H9 (cell line): ENCODE data around the gene EIF2AK2. TPM values are rescaled to one million over a fixed set of nuclear protein-coding genes. Genes with fewer than 3 reads are reported as not detected.

Source experiments
- DNase-seq: peaks from one replicate; pipeline ENCODE4 v3.0.0-alpha.2; 2017
- H2AFZ ChIP-seq: one replicate; pipeline ENCODE4 v1.6.1; 2013; ENCODE audit warnings: mild to moderate bottlenecking, low read length, control low read depth, moderate library complexity
- H2AK5ac ChIP-seq: 2 replicates; pipeline ENCODE4 v1.6.1; 2013; ENCODE audit warnings: low read length, control low read depth, mixed read lengths; ENCODE audit not compliant: insufficient read length
- H2BK120ac ChIP-seq: one replicate; pipeline ENCODE4 v1.6.1; 2013; ENCODE audit warnings: low read depth, mild to moderate bottlenecking, low read length, control low read depth, inconsistent platforms; ENCODE audit not compliant: poor library complexity, severe bottlenecking
- H2BK12ac ChIP-seq: 2 replicates; pipeline ENCODE4 v1.6.1; 2013; ENCODE audit warnings: low read length, control low read depth, mixed read lengths, low read depth; ENCODE audit not compliant: insufficient read length
- H2BK15ac ChIP-seq: 2 replicates; pipeline ENCODE4 v1.6.1; 2013; ENCODE audit warnings: low read depth, low read length, control low read depth
- H2BK20ac ChIP-seq: one replicate; pipeline ENCODE4 v1.6.1; 2013; ENCODE audit warnings: low read depth, mild to moderate bottlenecking, low read length, control low read depth, inconsistent platforms; ENCODE audit not compliant: poor library complexity, severe bottlenecking
- H2BK5ac ChIP-seq: 2 replicates; pipeline ENCODE4 v1.6.1; 2013; ENCODE audit warnings: low read length, control low read depth, mixed read lengths; ENCODE audit not compliant: insufficient read length
- H3K14ac ChIP-seq: 2 replicates; pipeline ENCODE4 v1.6.1; 2013; ENCODE audit warnings: low read length, control low read depth; ENCODE audit not compliant: insufficient read depth
- H3K18ac ChIP-seq: 2 replicates; pipeline ENCODE4 v1.6.1; 2013; ENCODE audit warnings: low read depth, mild to moderate bottlenecking, mixed read lengths, low read length, control low read depth; ENCODE audit not compliant: insufficient read length
- H3K23ac ChIP-seq: 2 replicates; pipeline ENCODE4 v1.6.1; 2013; ENCODE audit warnings: low read length, control low read depth, mixed read lengths, low read depth; ENCODE audit not compliant: insufficient read length
- H3K23me2 ChIP-seq: 2 replicates; pipeline ENCODE4 v1.6.1; 2013; ENCODE audit warnings: low read depth, mild to moderate bottlenecking, mixed read lengths, low read length, control low read depth; ENCODE audit not compliant: insufficient read length, poor library complexity, severe bottlenecking
- H3K27ac ChIP-seq: 2 replicates; pipeline ENCODE4 v1.5.1; 2013; ENCODE audit warnings: low read length, control low read depth, mixed read lengths, low read depth; ENCODE audit not compliant: insufficient read length
- H3K27me3 ChIP-seq: 2 replicates; pipeline ENCODE4 v1.6.1; 2013; ENCODE audit warnings: low read length, control low read depth, inconsistent platforms; ENCODE audit not compliant: insufficient read depth
- H3K4ac ChIP-seq: 2 replicates; pipeline ENCODE4 v1.6.1; 2013; ENCODE audit warnings: low read depth, mild to moderate bottlenecking, control low read depth, inconsistent platforms, low read length, moderate library complexity
- H3K4me1 ChIP-seq: 2 replicates; pipeline ENCODE4 v1.6.1; 2013; ENCODE audit warnings: low read length, control low read depth, inconsistent platforms; ENCODE audit not compliant: insufficient read depth
- H3K4me2 ChIP-seq: 2 replicates; pipeline ENCODE4 v1.6.1; 2013; ENCODE audit warnings: low read length, control low read depth, mixed read lengths; ENCODE audit not compliant: insufficient read length, insufficient read depth
- H3K56ac ChIP-seq: 2 replicates; pipeline ENCODE4 v1.6.1; 2013; ENCODE audit warnings: low read depth, mild to moderate bottlenecking, mixed read lengths, low read length, control low read depth; ENCODE audit not compliant: insufficient read length
- H3K79me1 ChIP-seq: 2 replicates; pipeline ENCODE4 v1.6.1; 2013; ENCODE audit warnings: low read depth, mild to moderate bottlenecking, moderate library complexity, low read length, control low read depth, inconsistent platforms; ENCODE audit not compliant: insufficient read depth, poor library complexity, severe bottlenecking
- H3K79me2 ChIP-seq: 2 replicates; pipeline ENCODE4 v1.6.1; 2013; ENCODE audit warnings: low read length, control low read depth, inconsistent platforms; ENCODE audit not compliant: insufficient read depth
- H3K9ac ChIP-seq: 2 replicates; pipeline ENCODE4 v1.6.1; 2013; ENCODE audit warnings: low read length, control low read depth, mixed read lengths; ENCODE audit not compliant: insufficient read length; ENCODE audit errors: extremely low read depth
- H3K9me3 ChIP-seq: one replicate; pipeline ENCODE4 v1.6.1; 2013; ENCODE audit warnings: low read depth, low read length, inconsistent platforms; ENCODE audit not compliant: control insufficient read depth
- H3T11ph ChIP-seq: one replicate; pipeline ENCODE4 v1.6.1; 2013; ENCODE audit warnings: mild to moderate bottlenecking, low read length, control low read depth, inconsistent platforms
- H4K20me1 ChIP-seq: one replicate; pipeline ENCODE4 v1.6.1; 2013; ENCODE audit not compliant: control insufficient read depth, insufficient read length, insufficient read depth
- H4K5ac ChIP-seq: 2 replicates; pipeline ENCODE4 v1.6.1; 2013; ENCODE audit warnings: low read depth, mild to moderate bottlenecking, mixed read lengths, low read length, control low read depth; ENCODE audit not compliant: insufficient read length
- H4K8ac ChIP-seq: replicated peaks from 2 replicates; pipeline ENCODE4 v1.6.1; 2013; ENCODE audit warnings: low read length, control low read depth, mixed read lengths, low read depth; ENCODE audit not compliant: insufficient read length
- H4K91ac ChIP-seq: 2 replicates; pipeline ENCODE4 v1.6.1; 2013; ENCODE audit warnings: low read depth, mild to moderate bottlenecking, moderate library complexity, mixed read lengths, low read length, control low read depth; ENCODE audit not compliant: insufficient read length
- H3K27ac Mint-ChIP-seq, 3 experiments: 2 replicates in 2 of 3; 3 replicates in 1 of 3; pipeline ENCODE4 v1.8.0; 2020 to 2021; ENCODE audit warnings: mixed read lengths in 3 of 3, mild to moderate bottlenecking in 1 of 3, moderate library complexity in 1 of 3
- H3K27me3 Mint-ChIP-seq: 2 replicates; pipeline ENCODE4 v1.8.0; 2021; ENCODE audit warnings: low read depth, mild to moderate bottlenecking, moderate library complexity, mixed read lengths
- H3K36me3 Mint-ChIP-seq, 3 experiments: 2 replicates in 2 of 3; 3 replicates in 1 of 3; pipeline ENCODE4 v1.8.0; 2020 to 2021; ENCODE audit warnings: low read depth in 3 of 3, mixed read lengths in 3 of 3; ENCODE audit not compliant: insufficient read depth in 1 of 3
- H3K4me1 Mint-ChIP-seq, 2 experiments: 2 replicates each; pipeline ENCODE4 v1.8.0; 2020; ENCODE audit warnings: mixed read lengths in 2 of 2
- H3K4me3 Mint-ChIP-seq, 2 experiments: 2 replicates in 1 of 2; 3 replicates in 1 of 2; pipeline ENCODE4 v1.8.0; 2020 to 2021; ENCODE audit warnings: mild to moderate bottlenecking in 2 of 2, mixed read lengths in 2 of 2, moderate library complexity in 1 of 2
- H3K9me3 Mint-ChIP-seq, 2 experiments: 2 replicates in 1 of 2; 3 replicates in 1 of 2; pipeline ENCODE4 v1.8.0; 2020; ENCODE audit warnings: mild to moderate bottlenecking in 2 of 2, mixed read lengths in 2 of 2, moderate library complexity in 1 of 2
- CTCF ChIP-seq: fragments of 200-600 bp; sonication (generic); conservative IDR thresholded peaks from 3 replicates; pipeline ENCODE4 v1.8.0; 2021; ENCODE audit warnings: antibody characterized with exemption, mild to moderate bottlenecking
- WGBS: extraction: QIAGEN DNeasy Blood & Tissue Kit; methylation state at CpG from one replicate; pipeline ENCODE4 v1.1.7; 2013; ENCODE audit warnings: missing lambda C conversion rate, low lambda C conversion rate, mixed read lengths; ENCODE audit not compliant: insufficient read length; ENCODE audit errors: extremely low coverage; 5-methylcytosine and 5-hydroxymethylcytosine counted together
- total RNA-seq: library from RNA; stranded (reverse); gene quantifications from 2 replicates; pipeline ENCODE4 v1.2.1, GENCODE V29; 2021

EIF2AK2 gene
- total RNA-seq, 1 experiment from 2014 or later = 55.7 TPM

GRCh38 chr2:37119157-37119556 lies 37.6 kb downstream of the EIF2AK2 start:
- no peak overlapping the region for H4K8ac ChIP-seq
- Mint-ChIP-seq H3K36me3 (peaks cover 11 to 52% (median 48%) of the 10 kb centered on the region in 3 experiments; a peak in 6 of 7 replicates), H3K27ac (peak overlapping the region in 2 of 3 experiments; percentile 8 to 87; a peak in 2 of 7 replicates), H3K27me3 (no peaks in the 10 kb centered on the region), H3K4me3 (no peak overlapping the region), H3K9me3 (no peaks in the 10 kb centered on the region), H3K4me1 (no peaks in the 10 kb centered on the region)
- H3K18ac ChIP-seq = no peak overlapping the region
- H2BK20ac ChIP-seq = no peak overlapping the region
- no peak overlapping the region for H2BK15ac ChIP-seq
- no peaks in the 10 kb centered on the region for H3K23me2 ChIP-seq
- no peak overlapping the region for H3K4me2 ChIP-seq
- no peak overlapping the region for H3K27ac ChIP-seq
- H3K4ac ChIP-seq = no peak overlapping the region
- no peak overlapping the region for H3K14ac ChIP-seq
- no peak overlapping the region for H4K91ac ChIP-seq
- TF ChIP-seq CTCF = no peak
- no peaks in the 10 kb centered on the region for H3K79me2 ChIP-seq
- no peaks in the 10 kb centered on the region for H3K79me1 ChIP-seq
- H2BK5ac ChIP-seq = no peak overlapping the region
- no peak overlapping the region for H2AFZ ChIP-seq
- no peak overlapping the region for H3K9ac ChIP-seq
- H3K56ac ChIP-seq = no peak overlapping the region
- no peak for DNase-seq
- no peak overlapping the region for H3K23ac ChIP-seq
- no peak overlapping the region for H2AK5ac ChIP-seq
- no peaks in the 10 kb centered on the region for H3K27me3 ChIP-seq
- no peak overlapping the region for H2BK12ac ChIP-seq
- H4K20me1 ChIP-seq = no peaks in the 10 kb centered on the region
- H3K4me1 ChIP-seq = no peaks in the 10 kb centered on the region
- no peaks in the 10 kb centered on the region for H3K9me3 ChIP-seq
- WGBS = no CpG with 5 or more reads among the region's 5 CpGs
- no peak overlapping the region for H2BK120ac ChIP-seq
- H4K5ac ChIP-seq = no peak overlapping the region
- H3T11ph ChIP-seq = no peak overlapping the region
